Peyer's patch (tissue), 4 donors: ENCODE data around the gene PARP11. TPM values are rescaled to one million over a fixed set of nuclear protein-coding genes. Genes with fewer than 3 reads are reported as not detected.

Experiments used
- DNase-seq, 3 donors: peaks; one replicate each; pipeline ENCODE4 v3.0.0-alpha.2; 2017 to 2019
- H3K27ac ChIP-seq, 4 donors: fragments of 200-600 bp; sonication (generic); one replicate each; pipeline ENCODE4 v1.5.1; 2016 to 2019
- H3K27me3 ChIP-seq, 2 donors: fragments of 200-600 bp; sonication (generic); one replicate each; pipeline ENCODE4 v1.5.1; 2019
- H3K36me3 ChIP-seq, 3 donors: fragments of 200-600 bp; sonication (generic); one replicate each; pipeline ENCODE4 v1.5.1; 2016 to 2019
- H3K4me1 ChIP-seq, 4 donors: fragments of 200-600 bp; sonication (generic); one replicate each; pipeline ENCODE4 v1.5.1; 2016 to 2019
- H3K4me3 ChIP-seq, 4 donors: fragments of 200-600 bp; sonication (generic); 1 replicate in 3 of 4; 2 replicates in 1 of 4; pipeline ENCODE4 v1.5.1; 2016 to 2019; ENCODE audit warnings: mild to moderate bottlenecking in 1 of 4
- H3K9me3 ChIP-seq, 4 donors: fragments of 200-600 bp; sonication (generic); one replicate each; pipeline ENCODE4 v1.5.1; 2016 to 2019; ENCODE audit warnings: mild to moderate bottlenecking in 1 of 4
- POLR2A ChIP-seq, 2 donors: fragments of 450-650 bp; IDR thresholded peaks; one replicate each; pipeline ENCODE4 v1.5.1; 2017; ENCODE audit warnings: antibody characterized with exemption in 2 of 2, mild to moderate bottlenecking in 2 of 2, moderate library complexity in 2 of 2
- total RNA-seq, 4 donors: library from RNA; depleted of rRNA; stranded (reverse); fragments of >200 nt; gene quantifications; one replicate each; pipeline ENCODE4 v1.1.0, GENCODE V29; 2016
- TF ChIP-seq, protein P1 (sequence below), 6 experiments: fragments of 450-650 bp in 4 of 6; fragments of 200-600 bp in 2 of 6; sonication (generic) in 1 of 6; IDR thresholded peaks; one replicate each; pipeline ENCODE4 v1.5.1; 2017 to 2019; ENCODE audit warnings: antibody characterized with exemption in 6 of 6, mild to moderate bottlenecking in 3 of 6, moderate library complexity in 1 of 6

The PARP11 gene
- total RNA-seq, 4 donors from 2014 or later: 5.1 to 28.1 (median 6.9) TPM

DNA sequence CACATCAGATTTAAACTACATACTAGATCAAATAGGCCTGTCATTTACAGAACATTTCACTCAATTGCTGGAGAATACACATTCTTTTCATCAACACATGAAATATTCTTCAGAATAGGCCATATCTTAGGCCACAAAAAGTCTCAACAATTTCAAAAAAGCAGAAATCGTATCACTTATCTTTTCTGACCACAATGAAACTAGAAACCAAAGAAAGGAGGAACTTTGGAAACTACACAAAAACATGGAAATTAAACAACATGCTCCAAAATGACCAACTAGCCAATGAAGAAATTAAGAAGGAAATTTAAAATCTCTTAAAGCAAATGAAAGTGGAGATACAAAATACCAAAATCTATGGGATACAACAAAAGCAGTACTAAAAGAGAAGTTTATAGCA is 35.1 kb downstream of the PARP11 start:
- Histone ChIP-seq H3K4me3 (no peak overlapping the region), H3K27me3 (no peaks in the 10 kb centered on the region), H3K36me3 (no peaks in the 10 kb centered on the region), H3K4me1 (no peaks in the 10 kb centered on the region), H3K27ac (no peak overlapping the region), H3K9me3 (no peaks in the 10 kb centered on the region)
- DNase-seq: no peak
- TF ChIP-seq, protein P1, sequence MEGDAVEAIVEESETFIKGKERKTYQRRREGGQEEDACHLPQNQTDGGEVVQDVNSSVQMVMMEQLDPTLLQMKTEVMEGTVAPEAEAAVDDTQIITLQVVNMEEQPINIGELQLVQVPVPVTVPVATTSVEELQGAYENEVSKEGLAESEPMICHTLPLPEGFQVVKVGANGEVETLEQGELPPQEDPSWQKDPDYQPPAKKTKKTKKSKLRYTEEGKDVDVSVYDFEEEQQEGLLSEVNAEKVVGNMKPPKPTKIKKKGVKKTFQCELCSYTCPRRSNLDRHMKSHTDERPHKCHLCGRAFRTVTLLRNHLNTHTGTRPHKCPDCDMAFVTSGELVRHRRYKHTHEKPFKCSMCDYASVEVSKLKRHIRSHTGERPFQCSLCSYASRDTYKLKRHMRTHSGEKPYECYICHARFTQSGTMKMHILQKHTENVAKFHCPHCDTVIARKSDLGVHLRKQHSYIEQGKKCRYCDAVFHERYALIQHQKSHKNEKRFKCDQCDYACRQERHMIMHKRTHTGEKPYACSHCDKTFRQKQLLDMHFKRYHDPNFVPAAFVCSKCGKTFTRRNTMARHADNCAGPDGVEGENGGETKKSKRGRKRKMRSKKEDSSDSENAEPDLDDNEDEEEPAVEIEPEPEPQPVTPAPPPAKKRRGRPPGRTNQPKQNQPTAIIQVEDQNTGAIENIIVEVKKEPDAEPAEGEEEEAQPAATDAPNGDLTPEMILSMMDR (IDR thresholded peaks at IDR 0.05): no peak
- TF ChIP-seq POLR2A (IDR thresholded peaks at IDR 0.05): no peak

DNA sequence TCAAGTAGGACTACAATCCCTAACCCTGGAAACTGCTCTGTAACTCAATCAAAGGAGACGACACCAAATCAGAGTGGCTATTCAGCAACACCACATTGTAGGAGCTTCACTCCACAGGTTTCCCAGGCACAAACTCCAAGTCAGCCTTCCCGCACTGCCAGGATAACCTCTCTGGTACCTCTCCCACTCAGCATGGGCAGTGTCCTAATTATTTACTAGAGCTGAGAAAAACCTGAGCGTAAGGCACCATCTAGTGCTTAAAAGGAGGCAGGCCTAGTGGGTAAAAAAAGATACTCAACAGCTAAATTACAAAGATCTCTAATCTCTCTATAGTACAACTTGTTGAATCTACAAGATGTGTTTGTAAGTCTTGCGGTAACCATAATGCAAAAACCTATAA is 36.1 kb downstream of the PARP11 start:
- no peak for TF ChIP-seq POLR2A (IDR thresholded peaks at IDR 0.05)
- TF ChIP-seq, protein P1 (IDR thresholded peaks at IDR 0.05): no peak
- H3K27me3 ChIP-seq: no peaks in the 10 kb centered on the region
- no peaks in the 10 kb centered on the region for H3K4me1 ChIP-seq
- no peak for DNase-seq
- no peaks in the 10 kb centered on the region for H3K9me3 ChIP-seq
- no peak overlapping the region for H3K4me3 ChIP-seq
- H3K27ac ChIP-seq: no peak overlapping the region
- no peaks in the 10 kb centered on the region for H3K36me3 ChIP-seq

DNA sequence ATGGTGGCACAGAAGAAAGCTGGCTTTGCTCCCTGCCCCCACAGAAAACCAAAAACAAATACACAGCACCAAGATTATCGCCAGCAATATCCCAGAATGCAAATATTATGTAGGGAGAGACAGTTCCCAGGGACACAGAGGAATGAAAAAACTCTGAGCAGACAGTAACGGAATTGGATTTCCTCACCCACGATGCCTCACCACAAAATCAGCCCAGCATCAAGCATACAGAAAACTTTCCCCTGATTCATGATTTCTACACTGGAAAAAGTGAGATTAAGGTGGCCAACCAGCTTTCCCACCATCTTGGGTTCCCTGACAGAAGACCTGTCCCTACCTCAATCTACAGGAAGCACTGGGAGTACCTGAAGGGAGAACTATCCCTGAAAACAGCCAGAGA is 36.6 kb downstream of the PARP11 start:
- Histone ChIP-seq H3K27ac (no peak overlapping the region), H3K4me1 (no peaks in the 10 kb centered on the region), H3K9me3 (no peaks in the 10 kb centered on the region), H3K36me3 (no peaks in the 10 kb centered on the region), H3K27me3 (no peaks in the 10 kb centered on the region), H3K4me3 (no peak overlapping the region)
- no peak for DNase-seq
- TF ChIP-seq, protein P1 (IDR thresholded peaks at IDR 0.05): no peak
- TF ChIP-seq POLR2A (IDR thresholded peaks at IDR 0.05): no peak

DNA sequence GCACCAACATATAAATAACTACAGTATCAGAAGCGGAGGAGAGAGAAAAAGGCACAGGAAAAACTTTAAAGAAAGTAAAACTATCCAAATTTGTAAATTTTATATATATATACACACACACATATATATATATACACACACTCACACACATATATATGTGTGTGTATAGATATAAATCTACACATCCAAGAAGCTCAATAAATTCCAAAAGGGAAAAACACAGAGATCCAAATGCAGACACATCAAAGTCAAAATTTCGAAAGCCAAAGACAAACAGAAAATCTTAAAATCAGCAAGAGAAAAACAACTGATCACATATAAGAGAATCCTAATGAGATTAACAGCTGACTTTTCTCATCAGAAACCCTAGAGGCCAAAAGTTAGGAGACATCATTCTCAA is 37.3 kb downstream of the PARP11 start:
- DNase-seq: no peak
- Histone ChIP-seq H3K27ac (no peak overlapping the region), H3K4me1 (no peaks in the 10 kb centered on the region), H3K4me3 (no peak overlapping the region), H3K27me3 (no peaks in the 10 kb centered on the region), H3K9me3 (no peaks in the 10 kb centered on the region), H3K36me3 (no peaks in the 10 kb centered on the region)
- TF ChIP-seq, protein P1 (IDR thresholded peaks at IDR 0.05): no peak

DNA sequence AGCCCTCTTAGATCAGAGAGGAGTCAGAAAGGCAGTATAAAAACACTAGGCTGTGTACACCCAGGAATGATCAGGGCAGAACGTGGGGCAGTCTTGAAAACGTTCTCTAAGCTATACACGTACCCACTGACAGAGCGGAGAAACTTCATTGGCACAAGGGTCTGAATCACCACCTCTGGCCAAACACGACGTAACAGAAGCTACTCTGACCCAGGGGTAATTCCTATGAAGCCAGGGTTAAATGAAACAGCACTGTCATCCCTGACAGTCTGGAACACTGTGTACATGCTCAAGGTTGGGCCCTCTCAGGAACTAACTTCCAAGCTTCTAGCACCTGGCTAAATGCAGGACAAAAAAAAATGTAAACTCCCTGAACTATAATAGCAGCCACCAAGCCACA is 38.4 kb downstream of the PARP11 start:
- H3K27me3 ChIP-seq: no peaks in the 10 kb centered on the region
- TF ChIP-seq POLR2A (IDR thresholded peaks at IDR 0.05): no peak
- TF ChIP-seq, protein P1 (IDR thresholded peaks at IDR 0.05): no peak
- no peak overlapping the region for H3K27ac ChIP-seq
- no peak for DNase-seq
- no peaks in the 10 kb centered on the region for H3K36me3 ChIP-seq
- no peaks in the 10 kb centered on the region for H3K9me3 ChIP-seq
- no peaks in the 10 kb centered on the region for H3K4me1 ChIP-seq
- H3K4me3 ChIP-seq: no peak overlapping the region

DNA sequence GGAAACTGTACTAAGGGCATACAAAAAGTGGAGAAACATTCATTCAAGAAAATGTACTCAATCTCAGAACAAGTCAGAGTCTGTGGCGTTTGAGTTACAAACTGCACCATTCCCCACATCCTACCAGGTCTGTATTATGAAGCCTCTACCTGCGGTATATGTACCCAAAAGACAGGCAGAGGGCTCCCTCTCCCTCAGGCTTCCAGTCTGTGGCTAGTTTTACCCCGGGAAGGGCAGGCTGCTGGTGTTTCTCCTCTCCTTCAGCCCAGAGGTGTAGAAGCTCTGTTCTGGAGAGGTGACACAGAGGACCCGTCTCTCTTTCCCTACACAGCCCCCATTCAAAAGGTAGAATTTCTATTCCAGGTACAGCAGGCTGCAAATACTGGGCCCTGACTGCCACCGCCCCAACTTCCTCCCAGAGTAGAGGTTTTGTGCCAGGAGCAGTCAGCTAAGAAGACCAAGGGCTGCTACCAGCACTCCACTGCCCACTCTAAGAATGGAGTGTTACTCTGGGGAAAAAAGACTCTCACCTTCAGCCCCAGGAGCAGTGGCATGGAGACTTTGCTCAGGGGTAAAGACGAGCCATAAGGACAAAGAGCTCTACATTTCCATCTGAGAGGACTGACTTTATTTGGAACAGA is 39.4 kb downstream of the PARP11 start:
- no peaks in the 10 kb centered on the region for H3K9me3 ChIP-seq
- no peak overlapping the region for H3K27ac ChIP-seq
- H3K36me3 ChIP-seq: no peaks in the 10 kb centered on the region
- DNase-seq: no peak
- no peaks in the 10 kb centered on the region for H3K27me3 ChIP-seq
- TF ChIP-seq, protein P1 (IDR thresholded peaks at IDR 0.05): no peak
- TF ChIP-seq POLR2A (IDR thresholded peaks at IDR 0.05): no peak
- H3K4me3 ChIP-seq: no peak overlapping the region
- H3K4me1 ChIP-seq: no peaks in the 10 kb centered on the region
